Activated CD8-positive, alpha-beta memory T cell treated with anti-CD3 and anti-CD28 coated beads, Interleukin-2, amount 50 U/mL, for 4 hours (primary cell): ENCODE data around the gene TBC1D1.

Experiments
- DNase-seq: peaks from one replicate; pipeline ENCODE4 v3.0.0-alpha.2; 2020

Gene TBC1D1

GRCh38 chr4:38084877-38085711, 194.2 kb downstream of the TBC1D1 start:
- no peak for DNase-seq

GRCh38 chr4:38085751-38086150, 194.9 kb downstream of the TBC1D1 start:
- no peak for DNase-seq

- no peak for DNase-seq
Observed at GRCh38 chr4:38086151-38086848, 195.4 kb downstream of the TBC1D1 start.

- DNase-seq, result no peak
Observed at GRCh38 chr4:38086849-38087226, 196.0 kb downstream of the TBC1D1 start.

GRCh38 chr4:38088321-38088720, 197.4 kb downstream of the TBC1D1 start:
- no peak for DNase-seq

GRCh38 chr4:38089961-38090360, 199.1 kb downstream of the TBC1D1 start:
- no peak for DNase-seq

- DNase-seq, result no peak
Observed at GRCh38 chr4:38090455-38091246, 199.8 kb downstream of the TBC1D1 start.

- no peak for DNase-seq
Observed at GRCh38 chr4:38091636-38092035, 200.8 kb downstream of the TBC1D1 start.

- DNase-seq, result no peak
Observed at GRCh38 chr4:38092701-38093100, 201.8 kb downstream of the TBC1D1 start.

GRCh38 chr4:38094419-38094818, 203.5 kb downstream of the TBC1D1 start:
- no peak for DNase-seq

GRCh38 chr4:38095691-38096090, 204.8 kb downstream of the TBC1D1 start:
- DNase-seq, result no peak

- no peak for DNase-seq
Observed at GRCh38 chr4:38097818-38098217, 206.9 kb downstream of the TBC1D1 start.

- DNase-seq, result no peak
Observed at GRCh38 chr4:38099020-38099600, 208.2 kb downstream of the TBC1D1 start.

GRCh38 chr4:38099908-38100407, 209.1 kb downstream of the TBC1D1 start:
- DNase-seq, result no peak

- DNase-seq, result no peak
Observed at GRCh38 chr4:38100474-38101255, 209.8 kb downstream of the TBC1D1 start.

- no peak for DNase-seq
Observed at GRCh38 chr4:38101563-38101962, 210.7 kb downstream of the TBC1D1 start.

- no peak for DNase-seq
Observed at GRCh38 chr4:38102957-38103588, 212.2 kb downstream of the TBC1D1 start.

- no peak for DNase-seq
Observed at GRCh38 chr4:38105475-38106220, 214.8 kb downstream of the TBC1D1 start.

GRCh38 chr4:38106311-38106710, 215.4 kb downstream of the TBC1D1 start:
- DNase-seq, result no peak

- DNase-seq, result no peak
Observed at GRCh38 chr4:38106886-38107514, 216.1 kb downstream of the TBC1D1 start.
